Stomach (tissue), 9 donors: ENCODE results near the gene PDE8A. TPM values are rescaled to one million over a fixed set of nuclear protein-coding genes. Genes with fewer than 3 reads are reported as not detected.

Source experiments
- DNase-seq, 2 donors: peaks; one replicate each; pipeline versions ENCODE4 v3.0.0 to v3.0.0-alpha.2; 2013 to 2019
- H3K27ac ChIP-seq, 5 donors: fragments of 200-600 bp in 4 of 5; sonication (generic) in 4 of 5; one replicate each; pipeline ENCODE4 v1.5.1; 2013 to 2019; ENCODE audit warnings: mild to moderate bottlenecking in 1 of 5, moderate library complexity in 1 of 5
- H3K27me3 ChIP-seq, 3 donors: fragments of 200-600 bp; sonication (generic); one replicate each; pipeline ENCODE4 v1.5.1; 2017 to 2019; ENCODE audit warnings: mixed run types in 1 of 3
- H3K36me3 ChIP-seq, 4 donors: fragments of 200-600 bp; sonication (generic); 1 replicate in 3 of 4; 2 replicates in 1 of 4; pipeline ENCODE4 v1.5.1; 2016 to 2019
- H3K4me1 ChIP-seq, 4 donors: fragments of 200-600 bp; sonication (generic); one replicate each; pipeline ENCODE4 v1.5.1; 2016 to 2019
- H3K4me3 ChIP-seq, 4 donors: fragments of 200-600 bp; sonication (generic) in 3 of 4; one replicate each; pipeline ENCODE4 v1.5.1; 2016 to 2019; ENCODE audit warnings: mild to moderate bottlenecking in 1 of 4
- H3K9me3 ChIP-seq, 4 donors: fragments of 200-600 bp; sonication (generic); one replicate each; pipeline ENCODE4 v1.5.1; 2016 to 2019
- EP300 ChIP-seq: sonication (generic); formaldehyde crosslinking; IDR thresholded peaks from one replicate; pipeline ENCODE4 v1.6.1; 2017; ENCODE audit warnings: antibody characterized with exemption
- POLR2A ChIP-seq, 4 donors: fragments of 450-650 bp; IDR thresholded peaks; one replicate each; pipeline ENCODE4 v1.6.1; 2016; ENCODE audit warnings: antibody characterized with exemption in 4 of 4, control low read depth in 2 of 4, mild to moderate bottlenecking in 1 of 4, moderate library complexity in 1 of 4
- POLR2AphosphoS5 ChIP-seq, 3 donors: sonication (generic); formaldehyde crosslinking; IDR thresholded peaks; one replicate each; pipeline ENCODE4 v1.6.1; 2016; ENCODE audit warnings: antibody characterized with exemption in 3 of 3
- WGBS, 5 donors: extraction: QIAGEN DNeasy Blood & Tissue Kit in 3 of 5; methylation state at CpG; one replicate each; pipeline versions ENCODE4 v1.1.5 to v1.1.7; 2013 to 2018; 5-methylcytosine and 5-hydroxymethylcytosine counted together
- intact Hi-C: fragments of 100-400 bp; cut with DNase I; formaldehyde crosslinking; loops from one replicate; pipeline ENCODE4 v1.15.1; 2023; ENCODE audit warnings: low total_unique reads
- polyA plus RNA-seq, 3 donors: library from polyadenylated mRNA; stranded (reverse); fragments of 200-250 nt; gene quantifications; one replicate each; pipeline ENCODE4 v1.2.3, GENCODE V29; 2013
- total RNA-seq, 5 donors: library from RNA; depleted of rRNA; stranded (reverse); fragments of >200 nt; gene quantifications; one replicate each; pipeline versions ENCODE4 v1.1.0 to v1.2.3, GENCODE V29; 2014 to 2016
- TF ChIP-seq, protein P1 (sequence below), 7 experiments: fragments of 450-650 bp in 4 of 7; fragments of 200-600 bp in 3 of 7; sonication (generic) in 3 of 7; IDR thresholded peaks; one replicate each; pipeline ENCODE4 v1.5.1; 2016 to 2019; ENCODE audit warnings: antibody characterized with exemption in 7 of 7, control low read depth in 2 of 7, mild to moderate bottlenecking in 1 of 7
- donor health status: healthy with polysubstance abuse.
- donor health status: Bipolar disorder and iron deficiency.
- donor health status: healthy.

Gene PDE8A
- total and polyA plus RNA-seq, 8 donors = 15.6 to 85.9 (median 38.3) TPM

DNA sequence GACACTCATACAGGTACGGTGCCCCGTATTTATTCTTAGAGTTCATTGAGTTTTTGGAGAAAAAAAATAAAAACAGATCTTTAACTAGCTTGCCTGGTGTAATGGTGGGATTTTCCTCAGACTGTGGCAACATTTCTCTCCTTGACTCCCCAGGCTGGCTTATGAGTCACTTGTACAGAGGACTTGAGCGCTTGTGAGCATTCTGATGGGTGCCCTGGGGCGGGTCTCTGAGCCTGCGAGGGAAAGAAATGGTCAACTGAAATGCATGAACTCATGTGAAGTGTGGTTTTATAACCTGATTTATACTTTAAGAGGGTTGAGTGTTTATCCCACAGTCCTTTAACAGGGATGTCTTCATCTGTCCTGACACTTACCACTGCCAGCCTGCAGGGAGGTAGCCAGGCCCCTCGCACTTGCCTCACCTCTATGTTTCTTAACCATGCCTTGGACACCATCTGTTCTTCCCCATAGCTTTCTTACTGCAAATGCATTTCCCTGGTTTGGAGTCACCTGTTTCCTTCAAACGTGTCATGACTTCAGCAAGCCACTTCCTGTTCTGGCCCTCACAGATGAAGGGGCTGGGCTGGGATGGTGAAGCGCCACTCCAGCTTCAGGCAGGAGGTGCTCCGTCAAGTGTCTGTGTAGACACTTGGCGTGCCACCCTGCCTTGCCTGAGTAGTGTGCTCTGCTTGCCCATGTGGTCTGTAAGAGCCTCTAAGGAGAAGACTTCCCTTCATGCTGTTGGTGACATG is 118.7 kb downstream of the PDE8A start:
- Histone ChIP-seq H3K4me3 (no peak overlapping the region), H3K4me1 (no peaks in the 10 kb centered on the region), H3K9me3 (no peaks in the 10 kb centered on the region), H3K27ac (no peak overlapping the region), H3K27me3 (no peaks in the 10 kb centered on the region), H3K36me3 (peaks cover 3 to 88% (median 70%) of the 10 kb centered on the region in 4 donors)
- WGBS, 5 donors = 82 to 89% (median 84%) methylated on average over 10 of the region's 10 CpGs
- DNase-seq = no peak
- TF ChIP-seq POLR2AphosphoS5 (IDR thresholded peaks at IDR 0.05) (no peak), EP300 (no peak), POLR2A (IDR thresholded peaks at IDR 0.05) (no peak)
- TF ChIP-seq, protein P1, sequence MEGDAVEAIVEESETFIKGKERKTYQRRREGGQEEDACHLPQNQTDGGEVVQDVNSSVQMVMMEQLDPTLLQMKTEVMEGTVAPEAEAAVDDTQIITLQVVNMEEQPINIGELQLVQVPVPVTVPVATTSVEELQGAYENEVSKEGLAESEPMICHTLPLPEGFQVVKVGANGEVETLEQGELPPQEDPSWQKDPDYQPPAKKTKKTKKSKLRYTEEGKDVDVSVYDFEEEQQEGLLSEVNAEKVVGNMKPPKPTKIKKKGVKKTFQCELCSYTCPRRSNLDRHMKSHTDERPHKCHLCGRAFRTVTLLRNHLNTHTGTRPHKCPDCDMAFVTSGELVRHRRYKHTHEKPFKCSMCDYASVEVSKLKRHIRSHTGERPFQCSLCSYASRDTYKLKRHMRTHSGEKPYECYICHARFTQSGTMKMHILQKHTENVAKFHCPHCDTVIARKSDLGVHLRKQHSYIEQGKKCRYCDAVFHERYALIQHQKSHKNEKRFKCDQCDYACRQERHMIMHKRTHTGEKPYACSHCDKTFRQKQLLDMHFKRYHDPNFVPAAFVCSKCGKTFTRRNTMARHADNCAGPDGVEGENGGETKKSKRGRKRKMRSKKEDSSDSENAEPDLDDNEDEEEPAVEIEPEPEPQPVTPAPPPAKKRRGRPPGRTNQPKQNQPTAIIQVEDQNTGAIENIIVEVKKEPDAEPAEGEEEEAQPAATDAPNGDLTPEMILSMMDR (IDR thresholded peaks at IDR 0.05) = no peak
- intact Hi-C loops = no loop called here

DNA sequence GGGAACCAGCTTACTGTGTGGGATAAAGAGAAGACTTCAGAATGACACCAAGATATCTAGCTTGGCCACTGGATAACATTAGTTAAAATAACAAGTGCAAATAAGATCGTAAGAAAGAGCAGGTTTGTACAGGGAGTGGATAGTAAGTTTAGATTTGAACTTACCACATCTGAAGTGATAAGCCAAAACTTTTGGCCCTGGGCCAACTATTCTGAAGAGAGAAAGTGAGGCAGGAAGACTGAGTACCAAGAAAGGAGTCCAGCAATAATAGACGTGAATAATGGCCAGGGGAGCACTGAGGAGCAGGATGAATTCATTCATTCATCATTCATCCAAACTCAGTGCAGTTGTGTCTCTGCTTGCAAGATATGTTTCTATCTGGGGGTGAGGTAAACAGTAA is 122.9 kb downstream of the PDE8A start:
- DNase-seq = no peak
- no peaks in the 10 kb centered on the region for H3K9me3 ChIP-seq
- H3K4me1 ChIP-seq = no peaks in the 10 kb centered on the region
- no peak for TF ChIP-seq POLR2A (IDR thresholded peaks at IDR 0.05)
- no peak for TF ChIP-seq EP300
- TF ChIP-seq POLR2AphosphoS5 (IDR thresholded peaks at IDR 0.05) = no peak
- TF ChIP-seq, protein P1 (IDR thresholded peaks at IDR 0.05) = no peak
- H3K4me3 ChIP-seq = no peak overlapping the region
- no peaks in the 10 kb centered on the region for H3K27me3 ChIP-seq
- intact Hi-C loops = no loop called here
- no peak overlapping the region for H3K27ac ChIP-seq
- peaks cover under 1 to 78% (median 66%) of the 10 kb centered on the region in 4 donors for H3K36me3 ChIP-seq
- WGBS, 5 donors = 49 to 71% (median 56%) methylated on average over 2 of the region's 2 CpGs

DNA sequence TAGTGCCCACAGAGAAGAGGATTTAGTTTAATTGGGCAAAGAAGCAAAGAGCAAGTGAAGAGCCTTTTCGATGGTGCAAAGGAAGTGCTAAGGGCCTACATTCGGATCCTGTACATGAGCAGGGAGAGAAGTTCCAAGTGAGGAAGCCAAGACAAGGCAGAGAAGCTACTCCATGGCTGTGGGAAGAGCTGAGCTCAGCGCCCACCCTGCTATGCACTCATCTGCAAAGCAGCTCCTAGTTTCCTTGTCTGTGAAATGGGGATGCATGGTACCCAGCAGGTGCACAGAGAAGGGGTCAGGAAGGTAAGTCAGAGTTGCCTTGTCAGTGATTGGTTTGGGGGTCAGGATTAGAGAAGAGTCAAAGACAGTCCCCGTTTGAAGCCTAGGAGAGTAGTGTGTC is 126.5 kb downstream of the PDE8A start:
- Histone ChIP-seq H3K9me3 (no peaks in the 10 kb centered on the region), H3K4me1 (no peaks in the 10 kb centered on the region), H3K4me3 (no peak overlapping the region), H3K36me3 (peaks cover 5 to 54% (median 47%) of the 10 kb centered on the region in 4 donors), H3K27me3 (no peaks in the 10 kb centered on the region), H3K27ac (no peak overlapping the region)
- no peak for DNase-seq
- TF ChIP-seq POLR2A (IDR thresholded peaks at IDR 0.05) = no peak
- TF ChIP-seq EP300 = no peak
- TF ChIP-seq, protein P1 (IDR thresholded peaks at IDR 0.05) = no peak
- TF ChIP-seq POLR2AphosphoS5 (IDR thresholded peaks at IDR 0.05) = no peak
- 89 to 94% (median 93%) methylated on average over 4 of the region's 4 CpGs for WGBS, 5 donors
- intact Hi-C loops = no loop called here

DNA sequence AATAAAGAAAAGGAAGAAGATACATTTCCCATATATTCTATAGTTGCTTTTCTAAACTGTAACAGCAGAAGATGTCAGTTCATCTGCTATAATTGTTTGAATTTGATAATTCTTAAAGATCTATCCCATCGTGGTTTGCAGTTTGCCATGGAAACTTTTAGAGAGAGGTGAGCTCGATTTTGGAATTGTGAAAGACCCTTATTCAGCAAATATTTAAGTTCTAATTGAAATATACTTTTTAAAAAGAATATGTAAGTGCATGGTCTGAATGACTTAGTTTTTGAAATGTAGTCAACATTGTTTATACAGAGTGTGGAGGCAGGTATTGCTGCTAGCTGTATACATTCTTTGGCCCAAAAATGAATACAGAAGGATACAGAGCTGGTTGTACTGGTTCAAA is 127.7 kb downstream of the PDE8A start:
- Histone ChIP-seq H3K9me3 (no peaks in the 10 kb centered on the region), H3K27me3 (no peaks in the 10 kb centered on the region), H3K36me3 (peaks cover 15 to 61% (median 53%) of the 10 kb centered on the region in 4 donors), H3K4me3 (no peak overlapping the region), H3K4me1 (no peaks in the 10 kb centered on the region), H3K27ac (no peak overlapping the region)
- no peak for TF ChIP-seq POLR2AphosphoS5 (IDR thresholded peaks at IDR 0.05)
- no peak for TF ChIP-seq POLR2A (IDR thresholded peaks at IDR 0.05)
- TF ChIP-seq, protein P1 (IDR thresholded peaks at IDR 0.05) = no peak
- TF ChIP-seq EP300 = no peak
- intact Hi-C loops = no loop called here
- DNase-seq = no peak
- 88 to 94% (median 92%) methylated on average over 2 of the region's 2 CpGs for WGBS, 5 donors
